Lower leg skin (tissue), 4 donors: ENCODE measurements around the gene SLC35F3. TPM values are rescaled to one million over a fixed set of nuclear protein-coding genes. Genes with fewer than 3 reads are reported as not detected.
"Not testable (repeated sequence)": the region's sequence is repeated elsewhere in the genome, so short reads cannot be mapped to it uniquely, and the experiment has no call there.

ENCODE experiments used
- DNase-seq, 2 donors: peaks; one replicate each; pipeline ENCODE4 v3.0.0-alpha.2; 2019; ENCODE audit warnings: low spot score in 2 of 2
- H3K4me3 ChIP-seq: fragments of 200-600 bp; sonication (generic); 2 replicates; pipeline ENCODE4 v1.5.1; 2017; ENCODE audit warnings: mild to moderate bottlenecking, low read depth; ENCODE audit not compliant: poor library complexity, severe bottlenecking
- CTCF ChIP-seq, 3 donors: fragments of 450-650 bp; IDR thresholded peaks; one replicate each; pipeline ENCODE4 v1.5.1; 2016; ENCODE audit warnings: antibody characterized with exemption in 3 of 3, mild to moderate bottlenecking in 3 of 3, moderate library complexity in 2 of 3
- POLR2A ChIP-seq, 2 donors: fragments of 450-650 bp; IDR thresholded peaks; one replicate each; pipeline ENCODE4 v1.6.1; 2016 to 2017; ENCODE audit warnings: antibody characterized with exemption in 2 of 2, mild to moderate bottlenecking in 1 of 2, moderate library complexity in 1 of 2
- WGBS, 2 donors: methylation state at CpG; one replicate each; pipeline ENCODE4 v1.1.5; 2018; 5-methylcytosine and 5-hydroxymethylcytosine counted together
- intact Hi-C: fragments of 100-400 bp; cut with DNase I; formaldehyde crosslinking; loops from one replicate; pipeline ENCODE4 v1.15.0; 2023; ENCODE audit warnings: low total_unique reads
- total RNA-seq, 4 donors: library from RNA; depleted of rRNA; stranded (reverse); fragments of >200 nt; gene quantifications; one replicate each; pipeline ENCODE4 v1.1.0, GENCODE V29; 2016

The SLC35F3 gene
- total RNA-seq, 4 donors from 2014 or later: 0.42 to 0.83 (median 0.64) TPM

- no peak overlapping the region for H3K4me3 ChIP-seq
- no peak for DNase-seq
- TF ChIP-seq POLR2A (IDR thresholded peaks at IDR 0.05) (no peak), CTCF (IDR thresholded peaks at IDR 0.05) (no peak)
- intact Hi-C loops: no loop called here
- WGBS, 2 donors: 41 to 44% methylated on average over 3 of the region's 3 CpGs
These were observed 20.8 kb upstream of the SLC35F3 start for GRCh38 chr1:233883671-233884070.

GRCh38 chr1:233884461-233885151, 19.9 kb upstream of the SLC35F3 start:
- 54 to 64% methylated on average over 5 of the region's 5 CpGs for WGBS, 2 donors
- TF ChIP-seq POLR2A (IDR thresholded peaks at IDR 0.05): no peak
- no peak for TF ChIP-seq CTCF (IDR thresholded peaks at IDR 0.05)
- no peak for DNase-seq
- H3K4me3 ChIP-seq: no peak overlapping the region
- intact Hi-C loops: no loop called here

GRCh38 chr1:233885196-233885920, 19.1 kb upstream of the SLC35F3 start:
- 42 to 51% methylated on average over 9 of the region's 9 CpGs for WGBS, 2 donors
- H3K4me3 ChIP-seq: no peak overlapping the region
- no peak for TF ChIP-seq POLR2A (IDR thresholded peaks at IDR 0.05)
- TF ChIP-seq CTCF (IDR thresholded peaks at IDR 0.05): no peak
- DNase-seq: no peak
- intact Hi-C loops: no loop called here

GRCh38 chr1:233891151-233891550, 13.3 kb upstream of the SLC35F3 start:
- DNase-seq, H3K4me3 ChIP-seq, intact Hi-C loops: not testable (repeated sequence)
- WGBS, 2 donors: 76 to 83% methylated on average over 2 of the region's 2 CpGs

- DNase-seq: no peak
- intact Hi-C loops: no loop called here
- H3K4me3 ChIP-seq: no peak overlapping the region
- WGBS, 2 donors: 84% methylated on average over 6 of the region's 6 CpGs
- no peak for TF ChIP-seq CTCF (IDR thresholded peaks at IDR 0.05)
- no peak for TF ChIP-seq POLR2A (IDR thresholded peaks at IDR 0.05)
These were observed 6.9 kb upstream of the SLC35F3 start for GRCh38 chr1:233897325-233898162.

- DNase-seq: no peak
- no peak for TF ChIP-seq CTCF (IDR thresholded peaks at IDR 0.05)
- TF ChIP-seq POLR2A (IDR thresholded peaks at IDR 0.05): no peak
- intact Hi-C loops: no loop called here
- H3K4me3 ChIP-seq: no peak overlapping the region
- 59 to 66% methylated on average over 3 of the region's 3 CpGs for WGBS, 2 donors
These were observed 3.0 kb upstream of the SLC35F3 start for GRCh38 chr1:233901495-233901894.
